B cell (primary cell): ENCODE data around the gene RBKS. TPM values are rescaled to one million over a fixed set of nuclear protein-coding genes. Genes with fewer than 3 reads are reported as not detected.

ENCODE experiments used
- ATAC-seq: fragments of 200-7000 bp; cut with Tn5 transposase; one replicate; pipeline ENCODE4 v1.10.0; 2021; ENCODE audit warnings: low read depth, mild to moderate bottlenecking, moderate number of reproducible peaks, moderate library complexity
- CTCF ChIA-PET: fragments of 350-600 bp; sonication (Branson Sonifier 250); formaldehyde crosslinking; loops from one replicate; lab custom pipeline; 2021; ENCODE audit warnings: antibody characterized with exemption, inconsistent platforms; lab: Charles Lee
- POLR2A ChIA-PET: fragments of 350-600 bp; sonication (Branson Sonifier 250); formaldehyde crosslinking; loops from one replicate; lab custom pipeline; 2021; ENCODE audit warnings: antibody characterized with exemption; lab: Charles Lee
- DNase-seq: peaks from one replicate; pipeline ENCODE4 v3.0.0; 2013
- H2AFZ ChIP-seq: 2 replicates; pipeline ENCODE4 v1.6.1; 2012; ENCODE audit warnings: mild to moderate bottlenecking, low read depth, low read length; ENCODE audit not compliant: insufficient read depth, poor library complexity, severe bottlenecking
- H3K27ac ChIP-seq, 2 donors: 1 replicate in 1 of 2; 2 replicates in 1 of 2; pipeline ENCODE4 v1.5.1; 2012 to 2013; ENCODE audit warnings: low read length in 2 of 2, mild to moderate bottlenecking in 2 of 2, moderate library complexity in 1 of 2
- H3K27me3 ChIP-seq, 4 experiments: fragments of 200-600 bp in 1 of 4; sonication (generic) in 1 of 4; replicated peaks in 1 of 4; 1 replicate in 2 of 4; 2 replicates in 2 of 4; pipeline versions ENCODE4 v1.6.1 to v1.7.0; 2013 to 2016; ENCODE audit warnings: low read length in 3 of 4, mild to moderate bottlenecking in 2 of 4, mixed read lengths in 1 of 4, moderate library complexity in 1 of 4; ENCODE audit not compliant: insufficient read depth in 4 of 4, control insufficient read depth in 3 of 4; ENCODE audit errors: control extremely low read depth in 1 of 4
- H3K36me3 ChIP-seq, 2 experiments: replicated peaks in 1 of 2; 1 replicate in 1 of 2; 2 replicates in 1 of 2; pipeline versions ENCODE4 v1.6.1 to v1.7.1; 2013; ENCODE audit warnings: low read length in 1 of 2; ENCODE audit not compliant: insufficient read depth in 2 of 2, control insufficient read depth in 1 of 2; ENCODE audit errors: control extremely low read depth in 1 of 2, extremely low read depth in 1 of 2
- H3K4me1 ChIP-seq, 2 donors: fragments of 200-600 bp in 1 of 2; sonication (generic) in 1 of 2; 1 replicate in 1 of 2; 2 replicates in 1 of 2; pipeline versions ENCODE4 v1.5.1 to v1.6.1; 2013 to 2017; ENCODE audit warnings: low read length in 2 of 2; ENCODE audit not compliant: control insufficient read depth in 2 of 2, insufficient read depth in 2 of 2
- H3K4me2 ChIP-seq: replicated peaks from 2 replicates; pipeline ENCODE3; 2012; ENCODE audit warnings: mild to moderate bottlenecking, low read depth, low read length; ENCODE audit not compliant: poor library complexity, severe bottlenecking
- H3K4me3 ChIP-seq, 5 experiments: fragments of 200-600 bp in 1 of 5; sonication (generic) in 1 of 5; 1 replicate in 3 of 5; 2 replicates in 2 of 5; pipeline versions ENCODE4 v1.5.1 to v1.7.0; 2011 to 2016; ENCODE audit warnings: low read length in 4 of 5, mild to moderate bottlenecking in 4 of 5, low read depth in 2 of 5, control low read depth in 1 of 5, moderate library complexity in 1 of 5; ENCODE audit not compliant: insufficient read depth in 1 of 5; ENCODE audit errors: control extremely low read depth in 1 of 5, extremely low read depth in 1 of 5
- H3K79me2 ChIP-seq: fragments of 200-600 bp; sonication (generic); one replicate; pipeline ENCODE4 v1.6.0; 2016; ENCODE audit warnings: low read length; ENCODE audit not compliant: control insufficient read depth, insufficient read depth
- H3K9ac ChIP-seq: fragments of 200-600 bp; sonication (generic); 2 replicates; pipeline ENCODE4 v1.6.1; 2017; ENCODE audit warnings: mild to moderate bottlenecking, low read length, moderate library complexity
- H3K9me3 ChIP-seq, 3 donors: one replicate each; pipeline versions ENCODE4 v1.6.1 to v1.7.1; 2013; ENCODE audit warnings: low read length in 2 of 3; ENCODE audit not compliant: control insufficient read depth in 2 of 3, insufficient read depth in 1 of 3; ENCODE audit errors: control extremely low read depth in 1 of 3
- H4K20me1 ChIP-seq: 2 replicates; pipeline ENCODE4 v1.6.0; 2012; ENCODE audit warnings: mild to moderate bottlenecking, low read length; ENCODE audit not compliant: insufficient read depth, control insufficient read depth, poor library complexity, severe bottlenecking
- H3K27ac Mint-ChIP-seq: one replicate; pipeline ENCODE4 v1.8.0; 2021; ENCODE audit warnings: mixed read lengths
- H3K27me3 Mint-ChIP-seq: one replicate; pipeline ENCODE4 v1.8.0; 2021; ENCODE audit warnings: mixed read lengths
- H3K4me1 Mint-ChIP-seq: one replicate; pipeline ENCODE4 v1.8.0; 2021; ENCODE audit warnings: mixed read lengths
- H3K4me3 Mint-ChIP-seq: one replicate; pipeline ENCODE4 v1.8.0; 2021; ENCODE audit warnings: mixed read lengths
- H3K9me3 Mint-ChIP-seq: one replicate; pipeline ENCODE4 v1.8.0; 2022; ENCODE audit warnings: mixed read lengths; ENCODE audit not compliant: insufficient read depth
- CTCF ChIP-seq: fragments of 200-600 bp; IDR thresholded peaks from one replicate; pipeline ENCODE4 v1.8.0; 2022; ENCODE audit warnings: antibody characterized with exemption, mild to moderate bottlenecking
- EZH2 ChIP-seq: IDR thresholded peaks from 2 replicates; pipeline ENCODE4 v1.6.1; 2012; ENCODE audit warnings: borderline replicate concordance, low read depth, mild to moderate bottlenecking, moderate library complexity, low read length; ENCODE audit not compliant: insufficient read depth, poor library complexity, severe bottlenecking
- WGBS: methylation state at CpG from one replicate; pipeline ENCODE4 v1.1.5; 2013; ENCODE audit warnings: missing lambda C conversion rate; ENCODE audit not compliant: insufficient coverage; 5-methylcytosine and 5-hydroxymethylcytosine counted together
- intact Hi-C: fragments of 100-400 bp; cut with micrococcal nuclease; formaldehyde crosslinking; loops from one replicate; pipeline ENCODE4 v1.10.0; 2022
- polyA plus RNA-seq: library from polyadenylated mRNA; depleted of rRNA; stranded (reverse); fragments of >200 nt; gene quantifications from 2 replicates; pipeline ENCODE4 v1.2.3, GENCODE V29; 2012
- total RNA-seq, 2 donors: library from RNA; stranded (reverse); fragments of 120-200 nt in 1 of 2; gene quantifications; 1 replicate in 1 of 2; 2 replicates in 1 of 2; pipeline versions ENCODE4 v1.2.3 to v1.2.4, GENCODE V29; 2013 to 2022

Gene RBKS
- total and polyA plus RNA-seq, 2 donors (not counting 1 experiment from before 2014, with no cell fraction given) = 6.4 to 9.2 TPM

- Histone ChIP-seq H3K27me3 (no peaks in the 10 kb centered on the region), H3K79me2 (no peaks in the 10 kb centered on the region), H4K20me1 (no peaks in the 10 kb centered on the region), H2AFZ (no peak overlapping the region), H3K36me3 (no peaks in the 10 kb centered on the region), H3K4me3 (no peak overlapping the region), H3K9ac (no peak overlapping the region), H3K9me3 (no peaks in the 10 kb centered on the region), H3K4me2 (no peak overlapping the region), H3K27ac (no peak overlapping the region), H3K4me1 (no peaks in the 10 kb centered on the region)
- Mint-ChIP-seq H3K27me3 (no peaks in the 10 kb centered on the region), H3K4me3 (no peak overlapping the region), H3K27ac (no peak overlapping the region), H3K9me3 (no peaks in the 10 kb centered on the region), H3K4me1 (no peaks in the 10 kb centered on the region)
- TF ChIP-seq CTCF (no peak), EZH2 (no peak)
- WGBS = 96% methylated on average over 11 of the region's 11 CpGs
- intact Hi-C loops = no loop called here
- ChIA-PET POLR2A (no interaction called here), CTCF (no interaction called here)
- DNase-seq (no peak), ATAC-seq (no peak)
Observed at GRCh38 chr2:27798948-27799645, 91.1 kb downstream of the RBKS start.

- H3K27ac ChIP-seq = no peak overlapping the region
- no peak overlapping the region for H2AFZ ChIP-seq
- no peak overlapping the region for H3K4me3 Mint-ChIP-seq
- no peaks in the 10 kb centered on the region for H3K4me1 ChIP-seq
- H3K27me3 Mint-ChIP-seq = no peaks in the 10 kb centered on the region
- TF ChIP-seq EZH2 (no peak), CTCF (no peak)
- POLR2A ChIA-PET = no interaction called here
- DNase-seq (no peak), ATAC-seq (no peak)
- no peaks in the 10 kb centered on the region for H3K9me3 Mint-ChIP-seq
- no peak overlapping the region for H3K9ac ChIP-seq
- H3K4me1 Mint-ChIP-seq = no peaks in the 10 kb centered on the region
- H4K20me1 ChIP-seq = no peaks in the 10 kb centered on the region
- no peak overlapping the region for H3K4me2 ChIP-seq
- H3K9me3 ChIP-seq = no peaks in the 10 kb centered on the region
- no peaks in the 10 kb centered on the region for H3K27me3 ChIP-seq
- WGBS = 88% methylated on average over 7 of the region's 7 CpGs
- CTCF ChIA-PET = no interaction called here
- intact Hi-C loops = no loop called here
- no peaks in the 10 kb centered on the region for H3K36me3 ChIP-seq
- H3K4me3 ChIP-seq = no peak overlapping the region
- no peaks in the 10 kb centered on the region for H3K79me2 ChIP-seq
- no peak overlapping the region for H3K27ac Mint-ChIP-seq
Observed at GRCh38 chr2:27798486-27798885, 91.7 kb downstream of the RBKS start.
